ENCODE data around the gene HES2.
"Not testable (repeated sequence)": the region's sequence is repeated elsewhere in the genome, so short reads cannot be mapped to it uniquely, and the experiment has no call there.

The HES2 gene, protein sequence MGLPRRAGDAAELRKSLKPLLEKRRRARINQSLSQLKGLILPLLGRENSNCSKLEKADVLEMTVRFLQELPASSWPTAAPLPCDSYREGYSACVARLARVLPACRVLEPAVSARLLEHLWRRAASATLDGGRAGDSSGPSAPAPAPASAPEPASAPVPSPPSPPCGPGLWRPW

DNA sequence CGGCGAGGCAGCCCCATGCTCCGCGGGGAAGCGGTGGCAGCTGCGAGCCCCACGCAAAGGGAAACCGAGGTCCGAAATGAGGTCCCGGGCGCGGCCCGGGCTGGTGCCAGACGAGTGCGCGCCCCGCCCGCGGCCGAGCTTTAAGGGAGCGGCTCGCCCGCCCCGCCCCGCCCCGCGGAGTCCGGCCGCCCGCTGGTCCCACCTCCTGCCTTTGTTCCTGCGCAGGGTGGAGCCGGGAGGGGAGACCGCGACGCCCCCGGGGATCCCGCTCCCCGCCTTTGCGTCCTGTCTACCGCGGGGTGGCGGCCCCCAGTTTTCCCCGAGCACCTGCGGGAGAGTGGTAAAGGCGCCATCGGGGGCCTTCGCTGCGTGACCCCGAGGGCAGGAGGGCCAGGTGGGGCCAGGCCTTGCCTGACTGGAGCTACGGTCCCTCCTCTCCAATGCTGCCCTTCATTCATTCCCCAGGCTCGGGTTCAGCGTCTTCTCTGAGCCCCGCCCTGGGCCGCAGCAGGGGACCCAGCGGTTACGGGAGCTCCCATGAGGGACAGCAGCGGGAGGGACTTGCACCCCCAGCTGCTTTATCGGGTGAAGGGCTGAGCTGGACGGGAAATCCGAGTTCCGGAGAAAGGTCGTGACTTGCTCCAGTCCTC lies at the start of gene HES2:
Gene HES2, minus strand, starts transcription at position 116 of the 650 bp plus-strand sequence. Its CDS starts 99 bp downstream, at position 17.
- peak; percentile 67 for DNase-seq

DNA sequence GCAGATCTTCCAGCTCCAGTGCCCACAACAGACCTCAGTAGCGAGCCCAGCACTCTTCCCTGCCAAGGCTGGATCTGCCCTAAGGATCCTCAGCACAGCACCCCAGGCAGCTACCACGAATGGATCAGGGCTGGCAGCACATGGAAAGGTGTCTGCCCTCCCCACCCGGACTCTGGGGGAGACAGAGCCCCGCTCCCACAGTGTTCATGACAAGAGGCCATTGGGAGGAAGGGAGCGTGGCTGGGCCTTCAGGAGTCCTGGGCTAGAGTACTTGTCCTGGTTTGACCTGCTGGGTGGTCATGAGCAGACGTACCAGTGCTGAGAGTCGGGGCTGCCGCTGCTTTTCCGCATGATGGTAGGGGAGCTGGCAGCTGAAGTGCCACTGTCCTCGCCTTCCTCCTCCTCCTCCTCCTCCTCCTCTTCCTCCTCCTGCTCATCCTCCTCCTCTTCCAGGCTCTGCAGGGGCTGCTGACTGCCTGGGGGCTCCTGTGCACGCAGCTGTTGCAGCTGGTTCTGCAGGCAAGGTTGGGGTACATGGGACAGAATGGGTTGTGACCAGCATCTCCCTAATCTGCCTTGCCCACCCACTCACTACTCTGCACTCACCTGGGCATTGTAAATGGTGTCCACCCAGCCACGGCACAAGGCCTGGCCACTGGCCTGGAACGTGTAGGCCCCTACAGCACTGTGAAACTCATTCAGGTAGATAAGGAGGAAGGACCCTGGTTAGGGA lies 49.2 kb upstream of the HES2 start:
- no peak for DNase-seq

DNA sequence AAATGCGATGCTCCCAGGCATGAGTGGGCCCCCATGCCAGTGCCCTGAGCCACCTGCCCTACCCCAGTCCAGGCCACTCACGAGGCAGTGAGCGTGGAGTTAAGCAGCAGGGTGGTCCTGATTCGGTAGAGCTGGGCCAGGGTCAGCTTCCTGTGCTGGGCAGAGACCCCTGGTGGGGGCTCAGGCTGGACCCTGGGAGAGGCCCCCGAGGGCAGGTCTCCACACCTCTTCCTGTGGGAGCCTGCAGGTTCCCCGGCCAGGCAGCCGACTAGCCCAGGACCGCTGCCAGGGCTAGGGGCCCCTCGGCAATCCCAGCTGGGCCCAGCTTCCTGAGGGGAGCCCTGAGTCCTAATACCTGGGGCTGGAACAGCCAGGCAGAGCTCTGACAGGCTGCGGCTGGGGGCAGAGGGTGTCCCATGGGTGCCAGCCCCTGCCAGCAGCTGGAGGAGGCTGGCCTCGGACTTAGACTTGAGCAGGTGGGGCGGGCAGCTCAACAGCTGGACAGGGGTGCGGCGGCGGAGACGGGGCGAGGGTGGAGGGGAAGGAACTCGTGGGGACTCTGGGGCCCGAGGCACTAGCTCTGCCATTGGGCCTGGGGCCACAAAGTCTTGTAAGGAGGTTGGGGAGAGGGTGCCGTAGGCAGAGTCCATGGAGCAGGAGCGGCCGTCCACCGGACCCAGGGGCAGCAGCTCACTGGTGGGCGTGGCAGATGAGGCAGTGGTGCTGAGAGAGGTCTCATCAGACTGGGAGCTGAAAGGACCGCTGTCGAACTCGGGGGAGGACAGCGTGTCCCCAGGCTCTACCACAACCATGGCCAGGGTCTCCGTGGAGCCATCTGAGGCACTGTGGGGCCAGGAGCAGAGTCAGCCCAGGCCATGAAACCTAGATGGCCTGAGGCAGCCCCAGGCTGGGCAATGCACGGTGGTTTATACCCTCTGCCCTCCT lies 48.3 kb upstream of the HES2 start:
- no peak for DNase-seq

DNA sequence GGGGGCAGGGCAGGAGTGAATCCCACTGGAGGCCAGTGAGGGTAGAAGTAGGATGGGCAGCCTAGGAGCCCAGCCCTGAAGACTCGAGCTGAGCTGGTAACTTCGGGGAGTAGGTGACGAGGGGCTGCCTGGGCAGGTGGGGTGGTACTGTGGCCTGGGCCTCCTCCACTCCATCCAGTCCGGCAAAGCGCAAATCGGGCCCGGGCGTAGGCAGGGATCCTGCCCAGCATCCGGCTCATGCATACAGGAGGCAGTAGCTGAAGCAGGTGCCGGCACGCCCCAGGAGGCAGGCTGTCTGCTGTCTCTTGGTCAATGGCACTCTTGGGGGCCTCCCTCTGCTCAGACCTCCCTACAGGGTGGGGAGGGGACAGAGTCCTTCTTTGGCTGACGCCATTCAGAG lies 47.5 kb upstream of the HES2 start:
- no peak for DNase-seq

DNA sequence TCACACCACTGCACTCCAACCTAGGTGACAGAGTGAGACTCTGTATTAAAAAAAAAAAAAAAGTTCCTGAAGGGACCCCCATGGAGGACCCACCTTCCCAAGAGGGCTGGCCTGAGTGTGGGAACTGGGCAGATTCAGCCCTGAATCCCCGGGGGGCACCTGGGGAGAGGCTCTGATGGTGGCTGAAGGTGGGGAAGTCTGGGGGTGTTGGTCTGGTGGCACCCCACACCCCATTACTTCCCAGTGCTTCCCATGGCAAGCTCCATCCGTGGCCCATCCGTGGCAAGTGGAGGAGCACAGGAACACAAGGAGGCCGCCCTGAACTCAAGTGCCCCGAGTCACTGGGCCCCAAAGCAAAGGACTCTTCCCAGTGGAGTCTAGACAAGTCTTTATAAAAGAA lies 47.0 kb upstream of the HES2 start:
- DNase-seq, result no peak

DNA sequence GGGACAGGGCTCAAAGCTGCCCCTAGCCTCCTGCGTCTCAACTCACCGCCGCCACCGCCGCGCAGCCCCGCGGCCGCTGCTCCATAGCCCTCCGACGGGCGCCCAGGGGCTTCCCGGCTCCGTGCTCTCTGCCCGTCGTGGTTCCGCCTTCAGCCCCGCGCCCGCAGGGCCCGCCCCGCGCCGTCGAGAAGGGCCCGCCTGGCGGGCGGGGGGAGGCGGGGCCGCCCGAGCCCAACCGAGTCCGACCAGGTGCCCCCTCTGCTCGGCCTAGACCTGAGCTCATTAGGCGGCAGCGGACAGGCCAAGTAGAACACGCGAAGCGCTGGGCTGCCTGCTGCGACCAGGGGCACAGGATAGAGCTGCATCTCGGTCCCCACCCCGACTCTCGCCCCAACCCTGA lies 46.3 kb upstream of the HES2 start, which contains the start of gene TNFRSF25:
Gene TNFRSF25, minus strand, starts transcription at position 151 of the 400 bp plus-strand sequence. Its CDS starts 66 bp downstream, at position 85.
- DNase-seq, result no peak

DNA sequence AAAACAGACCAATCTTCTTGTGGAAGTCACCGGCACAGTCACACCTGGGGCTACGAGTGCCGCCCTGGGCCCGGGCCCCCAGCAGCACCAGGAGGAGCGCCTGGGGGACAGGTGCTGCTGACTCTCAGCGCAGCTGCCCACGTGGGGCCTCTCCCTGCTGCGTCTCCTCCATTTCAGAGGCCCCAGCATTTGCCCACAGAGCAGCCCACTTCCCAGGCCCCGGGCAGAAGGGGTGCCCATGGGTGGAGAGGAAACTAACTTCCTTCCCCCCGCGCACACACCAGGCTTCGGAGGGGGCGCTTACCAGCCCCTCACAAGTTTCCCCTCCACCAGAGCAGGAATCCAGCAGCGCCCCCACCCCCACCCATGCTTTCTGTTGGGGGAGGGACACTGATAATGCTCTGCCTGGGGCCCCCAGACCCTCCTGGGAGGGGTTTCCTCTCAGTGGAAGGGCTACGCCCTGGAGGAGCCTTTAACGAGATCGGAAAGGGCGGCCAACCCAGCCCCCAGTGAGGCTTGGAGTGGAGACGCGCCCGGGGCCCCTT lies 45.8 kb upstream of the HES2 start:
- peak; percentile 39 for DNase-seq

DNA sequence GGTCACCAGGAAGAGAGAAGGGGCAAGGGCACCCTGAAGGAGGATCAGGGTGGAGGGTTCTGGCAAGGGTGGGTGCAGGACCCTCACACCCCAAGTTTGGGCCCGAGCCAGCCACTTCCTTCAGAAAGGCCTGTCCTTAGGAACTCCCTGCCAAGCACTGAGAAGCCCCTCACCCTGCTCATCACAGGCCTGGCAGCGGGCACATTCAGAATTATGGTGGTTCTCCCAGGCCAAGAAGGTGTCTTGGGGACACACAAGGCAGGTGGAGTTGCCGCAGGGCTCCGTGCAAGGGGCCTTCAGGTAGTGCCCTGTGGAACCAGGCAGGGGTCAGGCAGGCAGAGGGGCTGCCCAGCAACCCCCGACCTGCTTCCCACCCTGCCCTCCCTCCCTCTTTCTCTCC lies 45.2 kb upstream of the HES2 start:
- no peak for DNase-seq

DNA sequence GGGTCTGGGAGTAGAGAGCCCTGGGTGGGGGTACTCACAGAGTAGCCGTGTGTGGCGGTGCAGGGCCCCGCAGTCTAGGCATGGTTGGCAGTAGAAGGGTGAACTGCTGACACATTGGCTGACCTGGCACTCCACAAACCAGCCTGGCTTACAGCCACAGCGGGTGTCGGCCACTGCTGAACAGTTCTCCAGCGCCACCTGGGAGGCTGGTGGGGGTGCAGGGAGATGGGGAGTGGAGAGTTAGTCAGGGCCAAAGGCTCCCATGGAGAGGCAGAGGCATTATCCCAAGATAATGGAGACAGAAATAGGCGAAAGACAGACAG lies 44.8 kb upstream of the HES2 start:
- DNase-seq, result peak; percentile 65

DNA sequence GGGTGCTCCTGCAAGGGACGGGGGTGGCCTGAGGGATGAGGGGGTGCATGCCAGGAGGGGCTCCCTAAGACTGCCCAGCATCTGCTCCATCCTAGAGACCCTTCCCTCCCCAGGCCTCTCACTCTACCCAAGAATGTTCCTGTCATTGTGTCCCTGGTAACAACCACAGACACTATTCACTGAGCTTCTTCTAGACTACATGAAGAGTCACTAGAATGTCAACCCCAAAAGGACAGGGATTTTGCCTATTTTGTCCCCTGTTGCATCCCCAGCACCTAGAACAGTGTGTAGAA lies 43.3 kb upstream of the HES2 start:
- DNase-seq, result no peak

DNA sequence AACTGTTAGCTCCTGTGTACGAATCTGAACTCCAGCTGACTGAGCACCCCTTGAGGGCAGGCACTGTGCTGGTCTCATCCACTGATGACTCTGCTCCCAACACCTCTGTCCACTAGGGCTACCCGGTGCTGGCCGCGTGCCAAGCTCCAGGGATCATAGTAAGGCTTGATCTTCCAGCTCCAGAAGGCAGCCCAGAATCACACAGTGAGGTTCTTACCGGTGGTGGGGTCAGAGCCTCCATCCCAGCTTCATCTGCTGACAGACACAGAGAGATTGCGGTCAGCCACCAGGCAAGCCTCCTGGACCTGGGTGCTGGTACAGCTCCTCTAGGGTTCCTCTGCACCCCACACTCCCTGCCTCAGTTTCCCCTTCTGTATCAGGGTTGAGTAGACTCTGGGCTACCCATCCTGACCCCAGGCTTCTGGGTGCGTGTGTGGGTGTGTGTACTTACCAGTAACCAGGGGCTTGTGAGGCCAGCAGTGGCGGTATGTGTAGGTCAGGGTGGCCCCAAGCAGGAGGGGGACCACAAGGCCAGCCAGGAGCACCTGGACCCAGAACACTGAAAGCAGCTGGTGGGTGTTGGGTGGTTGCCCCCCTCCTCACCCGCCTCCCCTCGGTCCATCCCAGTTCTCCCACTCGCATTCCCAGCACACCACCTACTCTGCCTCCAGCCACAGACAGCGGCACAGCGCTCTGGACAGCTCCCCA lies 42.8 kb upstream of the HES2 start:
- DNase-seq, result no peak

DNA sequence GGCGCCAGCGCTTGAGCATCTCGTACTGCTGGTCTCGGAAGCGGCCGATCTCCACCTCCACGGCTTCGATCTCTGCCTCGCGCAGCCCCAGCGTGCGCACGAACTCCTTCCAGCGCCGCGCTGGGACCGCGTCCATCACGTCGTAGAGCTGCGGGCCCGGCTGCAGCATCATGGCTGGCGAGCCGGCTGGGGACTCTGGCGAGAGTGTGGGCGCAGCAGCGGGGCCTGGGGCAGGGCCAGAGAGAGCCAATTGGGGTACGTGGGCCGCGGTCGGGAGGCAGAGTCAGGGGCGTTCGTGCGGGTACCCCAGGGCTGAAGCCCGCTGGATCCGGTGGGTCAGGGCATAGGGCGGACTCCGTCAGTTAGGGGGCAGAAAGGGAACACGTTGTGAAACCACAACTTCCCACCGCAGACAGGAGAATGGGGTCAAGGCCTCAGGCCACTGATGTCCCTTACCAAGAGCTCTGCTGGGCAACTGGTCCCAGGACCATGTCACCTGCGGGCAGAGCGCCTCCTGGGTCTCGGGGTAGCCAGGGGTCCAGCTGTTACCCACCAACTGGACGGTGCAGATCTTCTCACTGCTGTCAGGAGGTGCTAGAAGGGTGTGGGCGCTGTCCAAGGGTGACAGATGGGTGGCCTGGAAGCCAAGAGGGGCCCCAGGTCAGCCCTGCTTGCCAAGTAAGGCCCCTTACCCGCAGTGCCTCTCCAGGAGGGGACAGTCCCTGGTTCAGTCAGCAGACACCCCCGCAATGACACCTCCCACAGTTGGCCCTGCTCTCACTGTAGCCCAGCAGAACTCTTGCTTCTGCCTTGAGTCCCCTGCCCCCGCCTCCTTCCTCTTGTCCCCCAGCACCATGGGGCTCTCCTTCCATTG lies 42.1 kb upstream of the HES2 start:
- DNase-seq, result no peak

DNA sequence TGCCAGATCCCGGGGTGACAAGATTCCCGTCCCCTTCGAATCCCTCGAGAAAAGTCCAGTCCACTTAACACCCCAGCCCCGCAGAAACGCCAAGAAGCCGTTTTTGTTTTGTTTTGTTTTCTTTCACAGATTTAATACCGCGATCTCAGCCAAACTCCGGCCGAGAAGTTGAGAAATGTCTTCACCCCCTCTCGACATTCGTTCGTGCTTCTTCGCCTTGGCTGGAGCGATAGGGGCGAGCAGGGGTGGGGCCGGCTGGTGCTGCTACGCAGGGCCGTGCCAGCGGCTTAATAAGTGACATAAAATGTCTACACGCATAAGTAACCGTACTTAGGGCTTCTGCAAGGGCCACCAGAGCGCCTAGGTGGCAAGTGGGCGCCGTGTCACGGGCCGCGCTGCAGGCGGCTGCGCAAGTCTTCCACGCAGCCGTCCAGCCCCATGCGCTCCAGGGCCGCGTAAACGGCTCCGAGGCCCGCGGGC lies 41.4 kb upstream of the HES2 start:
- DNase-seq, result no peak

DNA sequence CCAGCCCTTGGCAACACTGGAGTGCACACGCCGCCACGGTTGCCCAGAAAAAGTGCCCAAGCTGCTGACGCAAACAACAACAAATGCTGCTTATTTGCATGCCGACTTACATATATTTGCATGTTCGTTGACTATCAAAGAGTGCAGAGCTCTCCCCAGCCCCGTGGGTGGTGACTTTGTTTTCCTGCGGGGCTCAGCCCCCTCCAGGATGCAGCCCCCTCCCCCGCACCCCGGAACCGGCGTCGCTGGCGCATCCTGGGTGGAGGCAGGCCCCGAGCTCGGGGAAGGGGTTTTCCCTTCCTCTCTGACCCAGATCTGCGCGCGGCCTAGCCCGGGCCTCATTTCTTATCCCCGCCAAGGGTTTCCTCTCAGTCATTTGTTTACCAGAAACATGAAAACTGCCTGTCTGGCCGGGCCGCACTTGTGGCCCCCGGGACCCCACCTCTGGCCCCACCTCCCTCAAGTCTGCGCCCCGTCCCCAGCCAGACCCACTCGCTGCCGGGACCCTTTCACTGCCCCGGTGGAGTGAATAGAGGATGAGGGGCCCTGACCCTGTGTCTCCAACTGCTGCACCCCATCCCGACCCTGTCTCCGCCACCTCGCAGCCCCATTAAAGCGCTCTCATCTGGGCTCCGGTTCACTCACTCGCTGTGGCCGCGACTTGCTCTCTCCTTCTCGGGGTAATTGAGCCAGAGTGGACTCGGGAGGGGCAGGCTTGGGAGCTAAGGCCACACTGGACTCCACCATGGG lies 40.8 kb upstream of the HES2 start:
- no peak for DNase-seq

DNA sequence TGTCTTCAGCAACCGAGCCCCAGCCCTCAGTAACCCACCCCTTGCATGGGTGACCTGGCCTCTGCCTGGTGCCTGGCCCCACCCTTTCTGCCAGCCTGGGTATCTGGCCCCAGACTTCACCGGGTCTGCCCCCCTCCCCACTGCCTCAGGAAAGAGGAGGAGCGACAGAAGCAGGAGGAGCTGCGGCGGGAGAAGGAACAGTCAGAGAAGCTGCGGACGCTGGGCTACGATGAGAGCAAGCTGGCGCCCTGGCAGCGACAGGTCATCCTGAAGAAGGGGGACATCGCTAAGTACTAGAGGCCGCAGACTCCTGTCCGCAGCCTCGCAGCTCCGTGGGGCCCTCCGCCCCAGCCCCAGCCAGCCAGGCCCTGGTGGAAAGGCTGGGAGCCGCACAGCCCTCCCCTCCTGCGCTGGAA lies 40.1 kb upstream of the HES2 start:
- no peak for DNase-seq

DNA sequence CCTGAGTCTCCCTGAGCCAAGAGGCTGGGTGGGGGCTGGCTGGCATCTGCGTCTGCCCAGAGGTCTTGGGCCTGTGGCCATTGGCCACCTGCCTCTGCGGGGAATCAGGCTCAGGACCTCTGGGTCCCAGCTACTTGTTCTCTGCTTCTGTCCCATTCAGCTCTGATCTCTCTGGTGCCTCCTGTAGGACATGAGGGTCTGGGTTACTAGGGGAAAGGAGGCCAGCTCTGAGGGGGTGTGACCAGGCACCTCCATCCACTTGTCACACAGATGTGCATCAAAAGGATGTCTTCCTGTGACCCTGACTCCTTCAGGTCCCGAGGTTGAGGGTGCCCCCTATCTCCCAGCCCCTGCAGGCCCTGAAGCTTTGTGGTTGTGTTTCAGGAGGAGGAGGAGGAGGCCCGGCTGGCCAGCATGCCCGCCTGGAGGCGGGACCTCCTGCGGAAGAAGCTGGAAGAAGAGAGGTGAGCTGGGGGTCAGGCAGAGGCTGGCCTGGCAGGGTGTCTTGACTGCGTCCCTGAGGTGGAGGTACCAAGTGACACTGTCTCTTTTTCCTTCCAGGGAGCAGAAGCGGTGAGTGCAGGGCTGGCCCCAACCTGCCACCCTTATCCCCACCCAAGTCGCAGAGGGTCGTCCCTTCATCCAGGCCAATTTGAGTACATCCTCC lies 37.2 kb upstream of the HES2 start:
- no peak for DNase-seq

DNA sequence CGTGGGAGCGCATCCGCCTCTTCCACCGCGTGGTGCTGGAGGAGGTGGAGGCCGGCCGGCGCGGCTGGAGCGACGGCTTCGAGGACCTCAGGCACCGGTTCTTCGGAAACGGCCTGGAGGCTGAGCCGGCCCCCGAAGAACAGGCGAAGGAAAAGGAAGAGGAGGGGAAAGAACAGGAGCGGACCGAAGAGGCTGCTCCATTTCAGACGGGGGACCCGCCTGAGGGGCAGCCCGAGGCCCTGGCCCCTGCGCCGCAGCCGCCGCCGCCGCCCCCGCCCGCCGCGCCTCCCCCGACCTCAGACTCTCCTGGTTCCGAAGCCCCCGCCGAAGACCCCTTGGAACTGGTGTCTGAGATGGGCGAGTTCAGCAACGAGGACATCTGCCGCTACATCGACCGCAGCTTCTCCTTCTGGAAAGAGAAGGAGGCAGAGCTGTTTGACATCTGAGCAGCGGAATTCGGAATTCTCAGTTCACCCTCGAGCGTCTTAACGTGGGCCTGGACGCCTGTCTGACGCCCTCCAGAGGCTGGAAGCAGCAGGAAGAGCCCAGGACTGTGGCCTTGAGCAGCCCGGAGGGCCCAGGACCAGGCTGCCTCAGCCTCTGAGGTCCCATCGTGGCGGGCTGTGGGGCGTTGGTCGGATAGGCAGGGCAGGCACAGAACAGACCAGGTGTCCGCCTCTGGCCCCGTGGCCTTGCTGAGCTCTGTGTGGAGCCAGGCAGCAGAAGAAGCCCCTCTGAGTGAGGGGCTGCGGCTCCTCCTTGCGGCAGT lies 36.2 kb upstream of the HES2 start:
- DNase-seq, result not testable (repeated sequence)

DNA sequence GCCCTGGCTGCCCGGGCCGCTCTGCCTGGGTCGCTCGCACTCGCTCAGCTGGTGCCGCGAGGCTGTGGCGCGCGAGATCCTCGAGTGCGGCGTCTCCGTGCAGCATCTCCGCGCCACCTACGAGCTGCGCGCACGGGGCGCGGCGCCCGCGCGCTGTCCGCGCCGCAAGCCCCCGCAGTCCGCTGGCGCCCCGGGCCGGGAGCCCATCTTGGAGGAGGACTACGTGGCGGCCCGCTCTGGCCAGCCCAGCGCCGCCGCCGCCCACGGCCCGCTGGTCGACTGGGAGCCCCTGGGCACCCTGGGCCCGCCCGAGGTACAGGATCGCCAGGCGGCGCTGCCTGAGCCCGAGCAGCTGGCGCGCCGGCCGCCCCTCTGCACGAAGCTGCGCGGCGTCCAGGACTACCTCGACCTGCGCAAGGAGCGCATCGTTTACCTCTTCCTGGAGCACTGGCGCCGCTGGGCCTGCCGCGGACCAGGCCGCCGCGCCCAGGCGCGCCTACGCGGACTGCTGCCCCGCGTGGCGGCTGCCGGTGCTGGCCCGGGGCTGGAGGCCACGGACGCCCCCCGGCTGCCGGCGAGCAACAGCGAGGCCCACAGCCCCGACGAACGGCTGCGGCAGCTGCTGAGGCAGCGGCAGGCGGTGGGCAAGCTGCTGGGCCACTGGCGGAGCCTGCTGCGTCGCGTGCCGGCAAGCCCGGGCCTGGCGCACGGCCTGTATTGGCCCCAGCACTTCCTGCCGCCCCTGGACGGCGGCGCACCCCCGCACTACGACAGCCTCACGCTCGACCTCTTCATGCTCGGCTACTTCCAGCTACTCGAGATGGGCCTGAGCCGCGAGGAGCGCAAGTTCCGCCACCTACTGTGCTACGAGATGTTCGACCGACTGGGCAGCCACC lies 35.4 kb upstream of the HES2 start:
- DNase-seq, result no peak
